ENCODE results near the gene EHD4. TPM values are rescaled to one million over a fixed set of nuclear protein-coding genes. Genes with fewer than 3 reads are reported as not detected.

Gene EHD4
- total RNA-seq, 2 experiments from 2014 or later: 23.5 to 23.6 TPM

- H3K27ac Mint-ChIP-seq: no peak overlapping the region
- no peak for DNase-seq
- H3K4me1 Mint-ChIP-seq: no peaks in the 10 kb centered on the region
- no peak overlapping the region for H3K4me3 Mint-ChIP-seq
- no peaks in the 10 kb centered on the region for H3K9me3 Mint-ChIP-seq
- no peaks in the 10 kb centered on the region for H3K27me3 Mint-ChIP-seq
- H3K36me3 Mint-ChIP-seq: no peaks in the 10 kb centered on the region
Observed at GRCh38 chr15:41988896-41989572, 16.7 kb upstream of the EHD4 start.

DNA sequence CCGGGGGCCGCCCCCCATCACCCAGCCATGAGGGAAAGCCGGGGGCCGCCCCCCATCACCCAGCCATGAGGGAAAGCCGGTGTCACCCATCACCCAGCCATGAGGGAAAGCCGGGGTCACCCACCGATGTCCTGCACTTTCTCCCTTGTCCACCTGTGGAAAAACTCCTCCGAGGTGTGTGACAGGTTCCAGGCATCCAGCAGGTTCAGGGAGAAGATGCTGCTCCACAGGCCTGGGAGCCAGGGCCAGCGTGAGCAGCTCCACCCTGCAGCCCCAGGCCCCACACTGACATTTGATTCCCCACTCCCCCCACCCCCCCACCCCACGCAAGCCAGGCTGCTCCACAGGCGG is 15.5 kb upstream of the EHD4 start:
- H3K36me3 Mint-ChIP-seq: no peaks in the 10 kb centered on the region
- no peaks in the 10 kb centered on the region for H3K9me3 Mint-ChIP-seq
- H3K4me3 Mint-ChIP-seq: no peak overlapping the region
- no peaks in the 10 kb centered on the region for H3K27me3 Mint-ChIP-seq
- H3K4me1 Mint-ChIP-seq: no peaks in the 10 kb centered on the region
- H3K27ac Mint-ChIP-seq: no peak overlapping the region
- no peak for DNase-seq

GRCh38 chr15:41987246-41987924 is 15.0 kb upstream of the EHD4 start:
- Mint-ChIP-seq H3K4me1 (no peaks in the 10 kb centered on the region), H3K9me3 (no peaks in the 10 kb centered on the region), H3K36me3 (no peaks in the 10 kb centered on the region), H3K27me3 (no peaks in the 10 kb centered on the region), H3K27ac (no peak overlapping the region), H3K4me3 (no peak overlapping the region)
- no peak for DNase-seq

GRCh38 chr15:41985236-41986160 is 13.1 kb upstream of the EHD4 start:
- Mint-ChIP-seq H3K36me3 (no peaks in the 10 kb centered on the region), H3K4me3 (no peak overlapping the region), H3K9me3 (no peaks in the 10 kb centered on the region), H3K27ac (no peak overlapping the region), H3K4me1 (no peaks in the 10 kb centered on the region), H3K27me3 (no peaks in the 10 kb centered on the region)
- DNase-seq: no peak

DNA sequence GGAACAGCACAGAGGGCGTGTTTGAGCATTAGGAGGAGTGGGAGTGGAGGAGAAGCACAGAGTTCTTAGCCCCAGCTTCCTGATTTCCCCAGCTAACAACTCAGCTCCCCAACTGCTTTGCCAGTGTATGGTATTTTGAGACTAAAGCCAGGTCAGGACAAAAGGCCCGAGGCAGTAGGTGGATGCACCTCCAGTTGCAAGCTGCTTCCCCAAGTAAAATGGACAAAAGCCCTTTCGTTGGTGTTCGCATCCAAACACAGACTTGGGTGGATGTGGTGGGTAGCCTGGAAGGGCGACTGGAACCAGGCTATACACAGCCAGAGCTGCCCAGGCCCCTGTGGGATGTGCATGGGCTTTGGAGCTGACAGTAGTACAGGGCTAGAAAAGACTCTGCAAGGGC is 12.3 kb upstream of the EHD4 start:
- Mint-ChIP-seq H3K36me3 (no peaks in the 10 kb centered on the region), H3K9me3 (no peaks in the 10 kb centered on the region), H3K27ac (no peak overlapping the region), H3K4me1 (no peaks in the 10 kb centered on the region), H3K4me3 (no peak overlapping the region), H3K27me3 (no peaks in the 10 kb centered on the region)
- DNase-seq: no peak

DNA sequence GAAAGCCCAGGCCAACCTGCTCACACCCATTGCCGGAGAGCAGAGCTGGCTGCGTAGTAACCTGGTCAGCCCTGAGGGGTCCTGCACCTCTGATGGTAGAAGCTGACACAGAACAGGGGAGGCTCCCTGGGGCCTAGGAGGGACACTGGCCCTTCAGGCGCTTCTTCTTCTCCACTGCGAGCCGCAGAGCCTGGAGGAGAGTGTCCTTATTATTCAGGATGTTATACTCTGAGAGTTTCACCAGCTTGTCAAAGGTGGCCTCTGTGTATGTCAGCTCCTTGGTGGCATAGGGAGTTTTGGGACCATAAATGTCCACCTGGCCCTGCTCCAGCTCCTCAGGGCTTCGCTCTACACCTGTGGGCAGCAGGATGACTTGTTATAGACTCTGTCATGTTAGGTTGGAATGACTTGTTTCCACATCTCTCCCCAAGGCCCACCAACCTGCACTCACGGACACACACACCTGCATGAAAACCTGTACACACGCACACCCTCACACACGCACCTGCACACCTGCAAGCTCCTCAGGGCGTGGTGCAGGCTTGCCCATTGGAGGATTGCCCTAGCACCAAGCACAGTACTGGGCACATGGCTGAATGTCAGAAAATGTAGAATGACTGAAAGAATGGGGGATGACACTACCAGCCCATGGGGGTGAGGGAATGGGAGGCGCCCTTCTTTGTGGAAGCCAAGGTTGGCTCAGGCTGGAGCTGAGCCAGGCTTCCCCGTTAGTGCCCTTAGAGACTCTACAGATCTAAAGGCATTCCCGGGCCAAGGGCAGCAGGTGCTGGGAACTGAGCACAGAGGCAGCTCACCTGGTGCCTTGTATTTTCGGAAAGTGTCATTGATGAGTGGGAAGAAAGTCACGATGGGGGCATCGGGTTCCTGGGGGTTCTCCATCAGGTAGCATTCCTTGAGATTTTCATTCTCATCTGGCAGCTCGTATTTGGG is 11.5 kb upstream of the EHD4 start:
- no peak overlapping the region for H3K27ac Mint-ChIP-seq
- no peaks in the 10 kb centered on the region for H3K36me3 Mint-ChIP-seq
- no peak for DNase-seq

DNA sequence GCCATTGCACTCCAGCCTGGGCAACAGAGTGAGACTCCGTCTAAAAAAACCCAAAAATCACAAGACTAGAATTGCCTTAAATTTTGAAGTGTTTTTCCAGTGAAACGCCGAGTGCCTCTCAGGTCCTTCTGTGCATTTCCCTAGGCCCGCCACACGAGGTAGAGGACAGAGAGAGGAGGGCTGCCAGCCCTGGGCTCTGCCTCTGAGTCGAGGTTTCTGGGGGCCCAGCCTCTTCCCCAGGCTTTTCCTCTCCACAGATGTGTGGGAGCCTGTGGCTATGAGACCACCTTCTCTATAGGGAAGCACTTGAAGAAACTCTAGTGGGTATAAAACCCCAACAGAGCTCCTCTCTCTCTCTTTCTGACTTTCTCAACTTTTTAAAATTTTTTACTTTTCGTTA is 10.9 kb upstream of the EHD4 start:
- no peak for DNase-seq
- Mint-ChIP-seq H3K27ac (no peak overlapping the region), H3K27me3 (no peaks in the 10 kb centered on the region), H3K4me3 (no peak overlapping the region), H3K36me3 (no peaks in the 10 kb centered on the region), H3K4me1 (no peaks in the 10 kb centered on the region), H3K9me3 (no peaks in the 10 kb centered on the region)

More for the DNA sequence above, 11.5 kb upstream of the EHD4 start:
- Mint-ChIP-seq H3K9me3 (no peaks in the 10 kb centered on the region), H3K4me1 (no peaks in the 10 kb centered on the region), H3K27me3 (no peaks in the 10 kb centered on the region), H3K4me3 (no peak overlapping the region)

- Mint-ChIP-seq H3K9me3 (no peaks in the 10 kb centered on the region), H3K27me3 (no peaks in the 10 kb centered on the region), H3K36me3 (no peaks in the 10 kb centered on the region), H3K4me3 (no peak overlapping the region), H3K4me1 (no peaks in the 10 kb centered on the region), H3K27ac (no peak overlapping the region)
- no peak for DNase-seq
Observed at GRCh38 chr15:41982133-41982930, 10.0 kb upstream of the EHD4 start.

GRCh38 chr15:41981371-41982132 is 9.2 kb upstream of the EHD4 start:
- H3K36me3 Mint-ChIP-seq: no peaks in the 10 kb centered on the region
- H3K4me3 Mint-ChIP-seq: no peak overlapping the region
- DNase-seq: no peak
- H3K27me3 Mint-ChIP-seq: no peaks in the 10 kb centered on the region
- no peaks in the 10 kb centered on the region for H3K4me1 Mint-ChIP-seq
- H3K9me3 Mint-ChIP-seq: no peaks in the 10 kb centered on the region
- no peak overlapping the region for H3K27ac Mint-ChIP-seq

DNA sequence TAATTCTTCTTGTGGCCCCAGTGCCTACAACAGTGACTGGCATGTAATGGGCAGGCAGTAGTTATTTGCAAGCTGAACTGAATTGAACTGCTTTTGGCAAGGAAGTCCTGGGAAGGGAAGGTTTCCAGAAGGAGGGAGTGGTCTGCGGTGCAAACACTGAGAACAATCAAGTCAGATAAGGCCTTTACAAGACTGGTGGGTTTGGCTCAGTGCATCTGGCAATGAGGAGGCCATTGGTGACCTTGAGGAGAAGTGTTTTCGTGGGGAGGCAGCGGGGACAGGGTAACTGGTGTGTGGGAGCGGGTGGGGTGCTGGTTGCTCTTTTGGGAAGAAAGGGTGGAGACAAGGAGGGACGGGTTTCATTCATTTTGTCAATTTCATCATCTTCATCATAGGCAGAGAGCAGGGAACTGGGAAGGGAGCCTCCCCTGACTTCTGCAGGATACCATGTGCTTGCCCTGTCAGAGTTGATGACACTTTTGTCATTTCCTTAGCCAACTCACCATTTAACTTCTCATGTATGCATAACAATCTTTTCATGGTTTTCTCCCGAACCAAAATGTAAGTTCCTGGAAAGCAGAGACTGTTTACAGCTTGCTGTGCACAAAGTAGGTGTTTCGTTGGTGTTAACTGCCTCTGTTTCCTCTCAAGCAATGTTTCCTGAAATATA is 8.4 kb upstream of the EHD4 start:
- H3K4me3 Mint-ChIP-seq: no peak overlapping the region
- H3K27ac Mint-ChIP-seq: no peak overlapping the region
- no peak for DNase-seq
- no peaks in the 10 kb centered on the region for H3K4me1 Mint-ChIP-seq
- H3K27me3 Mint-ChIP-seq: peaks cover 2% of the 10 kb centered on the region
- H3K9me3 Mint-ChIP-seq: no peaks in the 10 kb centered on the region
- H3K36me3 Mint-ChIP-seq: no peaks in the 10 kb centered on the region

- Mint-ChIP-seq H3K27me3 (peaks cover 7% of the 10 kb centered on the region), H3K36me3 (no peaks in the 10 kb centered on the region), H3K4me3 (no peak overlapping the region), H3K27ac (no peak overlapping the region), H3K4me1 (no peaks in the 10 kb centered on the region), H3K9me3 (no peaks in the 10 kb centered on the region)
- no peak for DNase-seq
Observed at GRCh38 chr15:41979493-41980266, 7.3 kb upstream of the EHD4 start.

DNA sequence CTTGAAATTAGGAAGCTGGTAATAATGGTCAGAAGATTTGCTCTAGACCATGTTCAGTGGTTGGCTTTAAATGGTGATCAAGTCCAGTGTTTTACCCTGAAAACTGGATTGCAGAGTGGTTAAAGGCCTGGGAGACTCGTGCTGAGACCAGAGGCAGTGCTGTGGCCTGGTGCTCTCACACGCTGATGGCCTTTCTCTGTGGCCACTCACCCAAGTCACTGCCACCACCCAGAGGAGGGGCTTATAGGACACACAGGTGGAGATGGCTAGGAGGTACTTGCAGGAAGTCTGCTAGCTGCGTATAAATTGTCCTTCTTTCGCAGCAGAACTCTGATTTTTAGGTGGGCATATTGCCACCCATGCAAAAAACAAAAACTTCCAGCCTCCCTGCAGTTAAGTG is 6.2 kb upstream of the EHD4 start:
- Mint-ChIP-seq H3K4me3 (no peak overlapping the region), H3K36me3 (no peaks in the 10 kb centered on the region), H3K27ac (no peak overlapping the region), H3K27me3 (peaks cover 15% of the 10 kb centered on the region), H3K4me1 (peaks cover 3% of the 10 kb centered on the region), H3K9me3 (no peaks in the 10 kb centered on the region)
- DNase-seq: no peak

Measured in activated naive CD8-positive, alpha-beta T cell treated with anti-CD3 and anti-CD28 coated beads for 36 hours (primary cell).